H7 (cell line): Measurements from ENCODE around the gene CNFN. TPM values are rescaled to one million over a fixed set of nuclear protein-coding genes. Genes with fewer than 3 reads are reported as not detected.

Experiments used
- DNase-seq: peaks from one replicate; pipeline ENCODE4 v3.0.0; 2012
- H3K27me3 ChIP-seq: 2 replicates; pipeline ENCODE4 v1.6.0; 2011; ENCODE audit warnings: mild to moderate bottlenecking, low read length; ENCODE audit not compliant: control insufficient read depth, insufficient read depth
- H3K36me3 ChIP-seq: replicated peaks from 2 replicates; pipeline ENCODE4 v1.5.1; 2011; ENCODE audit warnings: low read length; ENCODE audit not compliant: control insufficient read depth, insufficient read depth
- H3K4me3 ChIP-seq: 2 replicates; pipeline ENCODE4 v1.5.1; 2011; ENCODE audit warnings: low read depth, mild to moderate bottlenecking, control low read depth, low read length, moderate library complexity; ENCODE audit not compliant: insufficient read depth
- total RNA-seq: library from RNA; depleted of rRNA; stranded (reverse); fragments of >200 nt; shearing (Covaris generic); gene quantifications from 2 replicates; pipeline ENCODE4 v1.2.3, GENCODE V29; 2014; rRNA removed

Gene CNFN
- total RNA-seq = 7.8 and 11.5 TPM in 2 replicates

- no peaks in the 10 kb centered on the region for H3K36me3 ChIP-seq
- H3K4me3 ChIP-seq = no peak within 1 kb of the TSS
- no peak for DNase-seq
- H3K27me3 ChIP-seq = peaks cover 17% of the 10 kb centered on the region
Observed at GRCh38 chr19:42389899-42390298, at the start of gene CNFN. TSS of gene CNFN (minus strand) at chr19:42390297. CDS start at chr19:42389037, 1,260 bp downstream.

- Histone ChIP-seq H3K27me3 (peaks cover 3% of the 10 kb centered on the region; the same call in 1 of the 2 replicates), H3K4me3 (no peak overlapping the region), H3K36me3 (no peaks in the 10 kb centered on the region)
- DNase-seq = no peak
Observed at GRCh38 chr19:42436006-42436405, 45.9 kb upstream of the CNFN start.

GRCh38 chr19:42435316-42435715 lies 45.2 kb upstream of the CNFN start:
- H3K36me3 ChIP-seq = no peaks in the 10 kb centered on the region
- no peaks in the 10 kb centered on the region for H3K27me3 ChIP-seq
- no peak for DNase-seq
- no peak overlapping the region for H3K4me3 ChIP-seq

- Histone ChIP-seq H3K4me3 (no peak overlapping the region), H3K27me3 (no peaks in the 10 kb centered on the region), H3K36me3 (no peaks in the 10 kb centered on the region)
- DNase-seq = peak; percentile 72
Observed at GRCh38 chr19:42433503-42434260, 43.6 kb upstream of the CNFN start.

GRCh38 chr19:42431486-42431885 lies 41.4 kb upstream of the CNFN start:
- DNase-seq = no peak
- Histone ChIP-seq H3K36me3 (no peaks in the 10 kb centered on the region), H3K4me3 (no peak overlapping the region), H3K27me3 (peaks cover 3% of the 10 kb centered on the region; the same call in 1 of the 2 replicates)

GRCh38 chr19:42428676-42429075 lies 38.6 kb upstream of the CNFN start:
- DNase-seq = no peak
- Histone ChIP-seq H3K4me3 (no peak overlapping the region), H3K36me3 (no peaks in the 10 kb centered on the region), H3K27me3 (peaks cover 20% of the 10 kb centered on the region)

GRCh38 chr19:42427313-42427712 lies 37.2 kb upstream of the CNFN start, which contains the start of gene LIPE:
TSS of gene LIPE (minus strand) at chr19:42427388. CDS start at chr19:42427149, 239 bp downstream.
- Histone ChIP-seq H3K36me3 (no peaks in the 10 kb centered on the region), H3K27me3 (peaks cover 29% of the 10 kb centered on the region), H3K4me3 (no peak within 1 kb of the TSS)
- no peak for DNase-seq

GRCh38 chr19:42426643-42427042 lies 36.5 kb upstream of the CNFN start:
- peaks cover 33% of the 10 kb centered on the region for H3K27me3 ChIP-seq
- H3K36me3 ChIP-seq = no peaks in the 10 kb centered on the region
- peak; percentile 19 for DNase-seq
- no peak overlapping the region for H3K4me3 ChIP-seq

GRCh38 chr19:42424712-42425131 lies 34.6 kb upstream of the CNFN start:
- H3K27me3 ChIP-seq = peaks cover 33% of the 10 kb centered on the region

GRCh38 chr19:42424345-42424707 lies 34.2 kb upstream of the CNFN start:
- peak; percentile 51 for DNase-seq
- Histone ChIP-seq H3K27me3 (peaks cover 33% of the 10 kb centered on the region), H3K4me3 (no peak overlapping the region), H3K36me3 (no peaks in the 10 kb centered on the region; the same call in 1 of the 2 replicates)

More at GRCh38 chr19:42424712-42425131, 34.6 kb upstream of the CNFN start:
- H3K4me3 ChIP-seq = no peak overlapping the region
- H3K36me3 ChIP-seq = no peaks in the 10 kb centered on the region
- peak; percentile 84 for DNase-seq

GRCh38 chr19:42423462-42424344 lies 33.6 kb upstream of the CNFN start:
- peak; percentile 97 for DNase-seq
- Histone ChIP-seq H3K27me3 (peaks cover 33% of the 10 kb centered on the region), H3K36me3 (no peaks in the 10 kb centered on the region; the same call in 1 of the 2 replicates), H3K4me3 (peak overlapping the region; percentile 66)

- peak; percentile 67 for DNase-seq
- H3K4me3 ChIP-seq = peak overlapping the region; percentile 66
- peaks cover 33% of the 10 kb centered on the region for H3K27me3 ChIP-seq
- no peaks in the 10 kb centered on the region; the same call in none of the 2 replicates for H3K36me3 ChIP-seq
Observed at GRCh38 chr19:42422901-42423461, 32.9 kb upstream of the CNFN start.

- Histone ChIP-seq H3K27me3 (peaks cover 33% of the 10 kb centered on the region), H3K36me3 (no peaks in the 10 kb centered on the region; the same call in none of the 2 replicates), H3K4me3 (peak overlapping the region; percentile 66)
- DNase-seq = no peak
Observed at GRCh38 chr19:42422092-42422900, 32.2 kb upstream of the CNFN start.
